ENCODE data around the gene FAM32A.

GRCh38 chr19:16228637-16229321 lies 43.6 kb downstream of the FAM32A start:
- no peak for TF ChIP-seq CTCF (IDR thresholded peaks at IDR 0.05)
- TF ChIP-seq POLR2A (IDR thresholded peaks at IDR 0.05), result no peak

Measured in upper lobe of left lung (tissue), 4 donors.